ENCODE results near the gene PRRT1B.
"Not testable (repeated sequence)": the region's sequence is repeated elsewhere in the genome, so short reads cannot be mapped to it uniquely, and the experiment has no call there.

Gene PRRT1B

DNA sequence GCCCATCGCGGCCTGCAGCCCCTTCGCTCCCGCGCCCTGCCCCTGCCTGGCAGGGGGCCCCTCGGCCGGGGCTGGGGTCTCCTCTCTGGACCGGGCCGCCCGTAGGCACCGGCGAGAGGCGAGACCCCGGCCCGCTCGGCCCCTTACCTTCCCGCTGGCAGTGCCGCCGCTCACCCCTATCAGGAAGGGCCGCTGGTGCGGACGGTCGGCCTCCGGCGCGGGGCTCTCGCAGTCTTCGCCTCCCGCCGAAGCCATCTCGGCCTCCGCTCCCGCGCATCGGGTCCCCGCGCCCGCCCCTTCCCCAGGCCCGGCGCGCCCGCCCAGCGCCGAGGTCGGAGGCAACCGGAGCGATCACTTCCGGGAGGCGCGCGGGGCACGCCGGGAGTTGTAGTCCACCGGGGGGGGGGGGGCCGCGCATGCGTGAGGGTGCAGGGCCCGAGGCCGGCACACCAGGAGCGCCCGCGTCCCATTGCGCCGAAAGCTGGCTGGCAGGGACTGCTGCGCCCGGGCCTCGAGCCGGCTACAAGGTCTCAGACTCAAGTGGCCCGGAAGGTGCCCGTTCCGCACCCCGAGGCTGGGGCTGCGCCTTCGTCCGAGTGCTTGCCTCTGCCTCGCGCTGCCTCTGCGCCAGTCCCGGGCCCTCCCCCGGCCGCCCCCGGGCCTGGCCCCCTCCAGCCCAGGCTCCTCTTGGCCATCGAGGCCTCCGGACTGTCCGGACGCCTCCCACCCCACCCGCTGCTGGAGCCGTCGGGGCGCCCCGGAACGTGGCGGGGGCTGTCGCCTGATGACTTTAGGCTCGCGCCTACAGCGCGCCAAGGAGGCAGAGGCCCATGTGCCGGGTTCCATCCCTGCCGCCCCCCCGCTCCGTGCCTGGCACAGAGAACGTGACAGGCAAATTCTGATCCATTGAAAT is 14.1 kb upstream of the PRRT1B start, which contains the start of gene UCK1:
UCK1 (minus strand) TSS at position 344 of the 913 bp plus-strand sequence; CDS start at position 255, 89 bp downstream.
- WGBS: 12% methylated on average over 103 of the region's 103 CpGs
- Histone ChIP-seq H3K36me3 (ENCODE audit: insufficient read depth, low read length) (peaks cover 38% of the 10 kb centered on the region), H3K4me3 (ENCODE audit: low read length) (peak within 1 kb of the TSS; percentile 75), H3K27me3 (ENCODE audit: insufficient read depth, low read length) (no peaks in the 10 kb centered on the region), H3K9me3 (ENCODE audit: insufficient read depth, low read depth, low read length) (no peaks in the 10 kb centered on the region), H3K27ac (ENCODE audit: low read depth, low read length) (no peak within 1 kb of the TSS), H3K4me1 (ENCODE audit: insufficient read depth, low read length) (no peaks in the 10 kb centered on the region; the same call in 1 of the 2 replicates), H3K9ac (ENCODE audit: low read depth, low read length) (peak within 1 kb of the TSS; percentile 71)

DNA sequence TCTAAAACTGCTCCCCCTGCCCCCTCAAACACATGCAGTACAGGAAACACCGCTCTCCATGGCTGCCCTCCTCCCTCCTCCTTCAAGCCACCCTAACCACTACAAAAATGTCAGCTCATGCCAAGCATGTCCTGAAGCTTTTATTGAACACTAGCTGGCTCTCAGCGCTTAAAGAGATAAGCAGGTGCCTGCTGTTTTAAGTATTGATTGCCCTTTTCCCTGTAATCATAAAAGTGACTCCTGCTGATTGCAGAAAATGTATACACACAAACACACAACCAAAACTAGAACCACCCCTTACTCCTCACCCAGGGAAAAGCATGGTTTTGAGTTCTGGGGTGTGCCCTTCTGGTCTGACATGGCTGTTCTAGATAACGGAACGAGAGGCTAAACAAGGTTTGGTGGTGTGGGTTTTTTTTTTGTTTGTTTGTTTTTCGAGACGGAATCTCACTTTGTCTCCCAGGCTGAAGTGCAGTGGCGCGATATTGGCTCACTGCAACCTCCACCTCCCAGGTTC is 10.5 kb upstream of the PRRT1B start:
- no peak overlapping the region for H3K4me3 ChIP-seq (ENCODE audit: low read length)
- H3K9ac ChIP-seq (ENCODE audit: low read depth, low read length): no peak overlapping the region
- H3K36me3 ChIP-seq (ENCODE audit: insufficient read depth, low read length): peaks cover 4% of the 10 kb centered on the region
- no peak overlapping the region for H3K27ac ChIP-seq (ENCODE audit: low read depth, low read length)
- H3K27me3 ChIP-seq (ENCODE audit: insufficient read depth, low read length): no peaks in the 10 kb centered on the region
- 79% methylated on average over 8 of the region's 8 CpGs for WGBS
- H3K9me3 ChIP-seq (ENCODE audit: insufficient read depth, low read depth, low read length): 0 out of 2 replicates have a peak, but pooled peaks cover 4% of the 10 kb centered on the region
- H3K4me1 ChIP-seq (ENCODE audit: insufficient read depth, low read length): no peaks in the 10 kb centered on the region; the same call in 1 of the 2 replicates

DNA sequence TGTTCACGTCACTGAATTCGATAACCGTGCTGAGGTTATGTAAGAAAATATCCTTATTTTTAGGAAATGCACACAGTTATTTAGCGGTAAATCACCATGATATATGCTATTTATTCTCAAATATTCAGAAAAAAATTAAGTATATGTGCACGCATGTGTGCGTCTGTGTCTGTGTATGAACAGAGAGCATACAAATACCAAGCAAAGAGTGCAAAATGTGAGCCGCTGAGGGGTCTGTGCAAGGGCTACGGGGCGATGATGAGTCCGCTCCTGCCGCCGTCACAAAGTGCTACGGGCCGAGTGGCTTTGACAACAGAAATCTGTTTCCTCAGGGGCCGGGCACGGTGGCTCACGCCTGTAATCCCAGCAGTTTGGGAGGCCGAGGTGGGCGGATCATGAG is 7.4 kb upstream of the PRRT1B start:
- Histone ChIP-seq H3K27ac (ENCODE audit: low read depth, low read length) (no peak overlapping the region), H3K9me3 (ENCODE audit: insufficient read depth, low read depth, low read length) (0 out of 2 replicates have a peak, but pooled peaks cover 4% of the 10 kb centered on the region), H3K4me3 (ENCODE audit: low read length) (no peak overlapping the region), H3K36me3 (ENCODE audit: insufficient read depth, low read length) (no peaks in the 10 kb centered on the region), H3K27me3 (ENCODE audit: insufficient read depth, low read length) (no peaks in the 10 kb centered on the region), H3K4me1 (ENCODE audit: insufficient read depth, low read length) (no peaks in the 10 kb centered on the region), H3K9ac (ENCODE audit: low read depth, low read length) (no peak overlapping the region)
- 97% methylated on average over 18 of the region's 19 CpGs for WGBS

DNA sequence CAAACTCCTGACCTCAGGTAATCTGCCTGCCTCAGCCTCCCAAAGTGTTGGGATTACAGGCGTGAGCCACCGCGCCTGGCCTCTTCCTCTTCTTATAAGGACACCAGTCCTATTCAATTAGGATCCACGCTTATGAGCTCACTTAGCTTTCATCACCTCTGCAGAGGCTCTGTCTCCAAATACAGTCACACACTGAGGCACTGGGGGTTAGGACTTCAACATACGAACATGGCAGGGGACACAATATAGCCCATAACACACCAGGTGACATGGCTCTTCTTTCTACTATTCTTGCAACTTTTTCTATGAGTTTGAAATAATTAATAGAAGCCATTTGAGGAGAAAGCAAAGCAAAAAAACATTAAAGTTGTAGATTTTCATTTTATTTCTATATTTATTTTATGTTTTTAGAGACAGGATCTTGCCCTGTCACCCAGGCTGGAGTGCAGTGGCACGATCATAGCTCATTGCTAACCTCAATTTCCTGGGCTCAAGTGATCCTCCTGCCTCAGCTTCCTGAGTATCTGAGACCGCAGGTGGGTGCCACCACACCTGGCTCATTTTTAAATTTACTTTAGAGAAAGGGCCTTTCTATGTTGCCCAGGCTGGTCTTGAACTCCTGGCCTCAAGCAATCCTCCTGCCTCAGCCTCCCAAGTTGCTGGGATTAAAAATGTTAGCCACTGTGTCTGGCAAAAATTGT is 6.0 kb upstream of the PRRT1B start:
- peaks cover 16% of the 10 kb centered on the region for H3K9me3 ChIP-seq (ENCODE audit: insufficient read depth, low read depth, low read length)
- no peaks in the 10 kb centered on the region for H3K36me3 ChIP-seq (ENCODE audit: insufficient read depth, low read length)
- no peak overlapping the region for H3K27ac ChIP-seq (ENCODE audit: low read depth, low read length)
- H3K9ac ChIP-seq (ENCODE audit: low read depth, low read length): no peak overlapping the region
- no peak overlapping the region for H3K4me3 ChIP-seq (ENCODE audit: low read length)
- H3K4me1 ChIP-seq (ENCODE audit: insufficient read depth, low read length): no peaks in the 10 kb centered on the region
- peaks cover 2% of the 10 kb centered on the region for H3K27me3 ChIP-seq (ENCODE audit: insufficient read depth, low read length)
- WGBS: 91% methylated on average over 7 of the region's 7 CpGs

DNA sequence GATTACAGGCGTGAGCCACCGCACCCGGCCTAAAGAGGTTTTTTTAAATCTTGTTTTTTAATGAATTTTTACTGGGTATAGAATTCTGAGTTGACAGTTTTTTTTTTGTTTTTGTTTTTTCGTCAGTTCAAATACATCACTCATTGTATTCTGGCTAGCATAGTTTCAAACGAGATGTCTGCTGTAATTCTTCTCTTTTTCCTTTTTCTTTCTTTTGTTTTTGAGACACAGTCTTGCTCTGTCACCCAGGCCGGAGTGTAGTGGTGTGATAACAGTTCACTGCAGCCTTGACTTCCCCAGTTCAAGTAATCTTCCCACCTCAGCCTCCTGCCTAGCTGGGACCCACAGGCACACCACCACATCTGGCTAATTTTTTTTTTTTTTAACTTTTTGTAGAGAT is 2.2 kb upstream of the PRRT1B start:
- WGBS: 91% methylated on average over 6 of the region's 6 CpGs
- Histone ChIP-seq H3K36me3 (ENCODE audit: insufficient read depth, low read length) (no peaks in the 10 kb centered on the region), H3K27ac (ENCODE audit: low read depth, low read length) (no peak overlapping the region), H3K9me3 (ENCODE audit: insufficient read depth, low read depth, low read length) (peaks cover 15% of the 10 kb centered on the region), H3K4me3 (ENCODE audit: low read length) (no peak overlapping the region), H3K27me3 (ENCODE audit: insufficient read depth, low read length) (peaks cover 35% of the 10 kb centered on the region), H3K4me1 (ENCODE audit: insufficient read depth, low read length) (no peaks in the 10 kb centered on the region), H3K9ac (ENCODE audit: low read depth, low read length) (no peak overlapping the region)

DNA sequence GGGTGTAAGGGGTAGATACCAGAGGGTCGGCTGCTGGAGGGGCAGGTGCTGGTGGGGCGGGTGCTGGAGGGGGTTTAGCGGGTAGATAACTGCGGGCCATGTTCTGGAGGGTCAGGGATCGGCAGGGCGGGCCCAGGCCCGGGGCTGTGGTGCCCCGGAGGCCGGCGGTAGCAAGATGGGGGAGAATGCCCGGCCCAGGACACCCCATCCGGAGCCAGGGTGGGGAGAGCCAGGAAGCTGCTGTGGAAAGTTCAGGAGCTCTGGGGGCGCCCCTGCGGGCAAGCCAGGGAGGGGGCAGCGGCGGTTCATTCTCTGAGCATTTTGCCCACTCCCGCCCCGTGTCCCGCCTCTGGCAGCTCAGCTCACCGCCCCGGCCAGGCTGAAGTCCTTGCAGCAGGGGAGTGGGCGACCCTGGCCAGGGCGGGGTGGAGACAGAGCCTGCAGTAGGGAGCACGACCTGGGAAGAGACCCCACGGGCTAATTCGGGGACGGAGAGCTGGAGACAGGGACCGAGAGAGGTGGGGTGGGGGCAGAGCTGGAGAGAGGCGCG is 538 bp downstream of the PRRT1B start:
- Histone ChIP-seq H3K4me1 (ENCODE audit: insufficient read depth, low read length) (no peaks in the 10 kb centered on the region), H3K4me3 (ENCODE audit: low read length) (peak overlapping the region; percentile 48), H3K27ac (ENCODE audit: low read depth, low read length) (no peak overlapping the region), H3K9ac (ENCODE audit: low read depth, low read length) (no peak overlapping the region), H3K27me3 (ENCODE audit: insufficient read depth, low read length) (peaks cover 35% of the 10 kb centered on the region), H3K9me3 (ENCODE audit: insufficient read depth, low read depth, low read length) (peaks cover 15% of the 10 kb centered on the region), H3K36me3 (ENCODE audit: insufficient read depth, low read length) (no peaks in the 10 kb centered on the region)
- 30% methylated on average over 30 of the region's 30 CpGs for WGBS

DNA sequence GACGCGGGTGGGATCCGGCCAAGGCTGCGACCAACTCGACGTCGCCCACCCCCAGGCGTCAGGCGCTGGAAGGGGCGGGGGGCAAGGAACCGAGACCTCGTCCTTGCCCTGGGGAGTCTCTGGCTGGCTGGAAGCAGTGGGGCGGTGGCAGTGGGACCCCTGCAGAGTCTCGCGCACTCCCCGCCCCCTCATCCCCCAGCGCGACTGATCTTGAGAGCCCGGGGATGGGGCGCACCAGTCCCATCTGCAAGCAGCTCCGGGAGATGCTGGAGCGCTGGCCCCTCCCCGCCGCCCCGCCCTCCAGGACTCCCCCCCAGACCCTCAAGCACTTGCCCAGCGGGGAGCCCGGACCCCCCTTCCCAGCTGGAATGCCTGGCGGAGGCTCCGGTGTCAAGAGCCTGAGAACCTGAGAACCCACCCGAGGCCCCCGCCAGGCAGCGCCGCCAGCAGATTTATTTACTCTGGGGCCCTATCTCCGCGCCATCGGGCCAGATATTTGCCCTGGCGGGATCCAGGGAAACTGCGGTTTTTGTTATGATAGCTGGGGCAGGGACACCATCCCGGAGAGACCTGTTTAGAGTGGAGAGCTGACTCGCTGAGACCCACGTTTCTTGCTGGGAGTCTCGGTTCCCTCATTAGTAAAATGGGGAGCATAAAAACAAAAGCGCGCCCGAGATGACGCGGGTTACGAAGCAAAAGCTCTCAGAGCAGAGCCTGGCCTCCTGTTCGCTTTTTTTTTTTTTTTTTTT is 1.2 kb downstream of the PRRT1B start:
- peaks cover 35% of the 10 kb centered on the region for H3K27me3 ChIP-seq (ENCODE audit: insufficient read depth, low read length)
- 0 out of 2 replicates have a peak overlapping the region, but pooled peaks have one; percentile 31 for H3K9ac ChIP-seq (ENCODE audit: low read depth, low read length)
- no peaks in the 10 kb centered on the region for H3K4me1 ChIP-seq (ENCODE audit: insufficient read depth, low read length)
- no peak overlapping the region for H3K27ac ChIP-seq (ENCODE audit: low read depth, low read length)
- no peaks in the 10 kb centered on the region for H3K36me3 ChIP-seq (ENCODE audit: insufficient read depth, low read length)
- H3K9me3 ChIP-seq (ENCODE audit: insufficient read depth, low read depth, low read length): peaks cover 15% of the 10 kb centered on the region
- 17% methylated on average over 48 of the region's 49 CpGs for WGBS
- H3K4me3 ChIP-seq (ENCODE audit: low read length): peak overlapping the region; percentile 48

DNA sequence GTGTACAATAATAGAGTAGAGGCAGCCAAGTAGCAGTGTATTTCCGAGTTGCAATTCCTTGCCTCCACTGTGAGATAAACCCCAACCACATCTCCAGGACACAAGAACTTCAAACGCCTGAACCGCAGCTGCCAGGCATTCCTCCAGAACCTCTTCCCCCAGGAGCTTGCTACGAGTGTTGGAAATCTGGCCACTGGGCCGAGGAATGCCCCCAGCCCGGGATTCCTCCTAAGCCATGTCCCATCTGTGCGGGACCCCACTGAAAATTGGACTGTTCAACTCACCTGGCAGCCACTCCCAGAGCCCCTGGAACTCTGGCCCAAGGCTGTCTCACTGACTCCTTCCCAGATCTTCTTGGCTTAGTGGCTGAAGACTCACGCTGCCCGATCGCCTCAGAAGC is 3.9 kb downstream of the PRRT1B start:
- WGBS: 92% methylated on average over 10 of the region's 10 CpGs

DNA sequence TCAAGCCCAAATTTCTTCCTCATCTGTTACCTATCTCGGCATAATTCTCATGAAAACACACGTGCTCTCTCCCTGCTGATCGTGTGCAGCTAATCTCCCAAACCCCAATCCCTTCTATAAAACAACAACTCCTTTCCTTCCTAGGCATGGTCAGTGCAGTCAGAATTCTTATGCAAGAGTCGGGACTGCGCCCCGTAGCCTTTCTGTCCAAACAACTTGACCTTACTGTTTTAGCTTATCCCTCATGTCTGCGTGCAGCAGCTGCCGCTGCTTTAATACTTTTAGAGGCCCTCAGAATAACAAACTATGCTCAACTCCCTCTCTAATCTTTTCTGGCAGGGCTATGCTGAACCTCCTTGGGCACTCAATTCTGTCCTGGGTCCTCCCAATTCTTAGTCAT is 5.1 kb downstream of the PRRT1B start:
- WGBS: 95% methylated on average over 8 of the region's 8 CpGs

More for the DNA sequence above, 3.9 kb downstream of the PRRT1B start:
- not testable (repeated sequence) for H3K36me3 ChIP-seq (ENCODE audit: insufficient read depth, low read length); H3K9ac ChIP-seq (ENCODE audit: low read depth, low read length); H3K4me3 ChIP-seq (ENCODE audit: low read length); H3K4me1 ChIP-seq (ENCODE audit: insufficient read depth, low read length); H3K27ac ChIP-seq (ENCODE audit: low read depth, low read length); H3K9me3 ChIP-seq (ENCODE audit: insufficient read depth, low read depth, low read length)
- peaks cover 48% of the 10 kb centered on the region for H3K27me3 ChIP-seq (ENCODE audit: insufficient read depth, low read length)

DNA sequence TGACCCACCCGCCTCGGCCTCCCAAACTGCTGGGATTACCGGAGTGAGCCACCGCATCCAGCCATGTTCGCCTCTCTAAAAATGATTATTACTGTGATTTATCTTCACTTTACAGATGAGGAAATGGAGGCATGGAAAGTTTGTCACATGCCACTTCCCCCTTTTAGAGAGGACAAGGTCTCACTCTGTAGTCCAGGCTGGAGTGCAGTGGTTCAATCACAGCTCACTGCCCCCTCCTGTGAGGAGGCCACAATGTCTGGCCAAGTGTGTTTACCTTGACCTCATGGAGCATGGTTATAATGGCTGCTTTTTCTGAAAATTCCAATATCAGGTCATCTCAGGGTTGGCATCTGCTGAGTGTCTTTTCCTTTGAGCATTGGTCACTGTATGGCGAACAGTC is 6.7 kb downstream of the PRRT1B start:
- 84% methylated on average over 6 of the region's 6 CpGs for WGBS
- H3K4me3 ChIP-seq (ENCODE audit: low read length): no peak overlapping the region

More for the DNA sequence above, 5.1 kb downstream of the PRRT1B start:
- not testable (repeated sequence) for H3K4me1 ChIP-seq (ENCODE audit: insufficient read depth, low read length); H3K9ac ChIP-seq (ENCODE audit: low read depth, low read length); H3K36me3 ChIP-seq (ENCODE audit: insufficient read depth, low read length); H3K4me3 ChIP-seq (ENCODE audit: low read length); H3K9me3 ChIP-seq (ENCODE audit: insufficient read depth, low read depth, low read length); H3K27ac ChIP-seq (ENCODE audit: low read depth, low read length)
- H3K27me3 ChIP-seq (ENCODE audit: insufficient read depth, low read length): peaks cover 49% of the 10 kb centered on the region

More for the DNA sequence above, 6.7 kb downstream of the PRRT1B start:
- no peaks in the 10 kb centered on the region for H3K4me1 ChIP-seq (ENCODE audit: insufficient read depth, low read length)
- H3K9me3 ChIP-seq (ENCODE audit: insufficient read depth, low read depth, low read length): no peaks in the 10 kb centered on the region
- no peaks in the 10 kb centered on the region for H3K36me3 ChIP-seq (ENCODE audit: insufficient read depth, low read length)
- H3K27me3 ChIP-seq (ENCODE audit: insufficient read depth, low read length): peaks cover 42% of the 10 kb centered on the region
- no peak overlapping the region for H3K9ac ChIP-seq (ENCODE audit: low read depth, low read length)
- H3K27ac ChIP-seq (ENCODE audit: low read depth, low read length): no peak overlapping the region
